CD4-positive, alpha-beta T cell treated with Interleukin-17A for 4 hours (primary cell): Measurements from ENCODE around the gene TNFRSF6B.

Experiments
- DNase-seq: peaks from one replicate; pipeline ENCODE4 v3.0.0-alpha.2; 2020; ENCODE audit warnings: mixed read lengths

TNFRSF6B gene

DNA sequence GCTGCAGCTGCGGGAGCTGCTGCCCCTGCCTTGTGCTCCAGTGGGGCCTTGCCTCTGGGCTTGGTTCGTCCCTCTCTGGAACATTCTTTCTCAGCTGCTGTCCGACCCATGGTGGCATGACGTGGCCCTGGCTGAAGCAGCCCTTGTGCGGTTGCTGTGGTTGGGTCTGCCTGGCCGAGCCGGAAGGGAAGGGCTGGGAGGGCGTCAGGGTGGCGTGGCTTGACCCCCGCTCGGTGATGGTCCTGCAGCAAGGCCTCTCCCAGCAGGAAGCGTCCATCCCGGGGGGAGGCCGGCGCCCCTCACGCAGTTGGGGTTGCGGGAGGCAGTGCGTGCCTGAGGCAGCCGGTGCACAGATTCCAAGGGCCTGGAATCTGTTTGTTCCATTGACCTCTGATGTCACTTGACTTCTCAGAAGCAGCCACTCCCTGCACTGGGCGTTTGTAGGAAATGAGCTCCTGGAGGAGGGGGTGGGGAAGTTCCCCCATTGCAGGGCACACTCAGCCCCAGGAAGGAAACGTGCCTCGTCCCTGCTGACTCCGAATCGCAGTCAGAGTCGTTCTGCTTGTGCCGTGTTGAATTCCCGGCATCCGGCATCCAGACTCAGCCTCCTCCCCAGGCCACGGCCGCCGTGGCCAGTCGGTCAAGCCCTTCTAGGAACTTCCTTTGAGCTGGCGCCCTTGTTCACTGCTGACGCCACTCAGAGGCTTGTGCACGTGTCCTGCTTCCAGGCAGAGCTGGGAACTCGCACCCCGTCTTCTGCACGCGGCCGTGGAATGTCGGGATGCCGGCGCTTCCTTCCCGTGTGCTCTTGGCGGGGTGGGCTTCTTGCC lies 9.7 kb upstream of the TNFRSF6B start:
- peak; percentile 46 for DNase-seq

DNA sequence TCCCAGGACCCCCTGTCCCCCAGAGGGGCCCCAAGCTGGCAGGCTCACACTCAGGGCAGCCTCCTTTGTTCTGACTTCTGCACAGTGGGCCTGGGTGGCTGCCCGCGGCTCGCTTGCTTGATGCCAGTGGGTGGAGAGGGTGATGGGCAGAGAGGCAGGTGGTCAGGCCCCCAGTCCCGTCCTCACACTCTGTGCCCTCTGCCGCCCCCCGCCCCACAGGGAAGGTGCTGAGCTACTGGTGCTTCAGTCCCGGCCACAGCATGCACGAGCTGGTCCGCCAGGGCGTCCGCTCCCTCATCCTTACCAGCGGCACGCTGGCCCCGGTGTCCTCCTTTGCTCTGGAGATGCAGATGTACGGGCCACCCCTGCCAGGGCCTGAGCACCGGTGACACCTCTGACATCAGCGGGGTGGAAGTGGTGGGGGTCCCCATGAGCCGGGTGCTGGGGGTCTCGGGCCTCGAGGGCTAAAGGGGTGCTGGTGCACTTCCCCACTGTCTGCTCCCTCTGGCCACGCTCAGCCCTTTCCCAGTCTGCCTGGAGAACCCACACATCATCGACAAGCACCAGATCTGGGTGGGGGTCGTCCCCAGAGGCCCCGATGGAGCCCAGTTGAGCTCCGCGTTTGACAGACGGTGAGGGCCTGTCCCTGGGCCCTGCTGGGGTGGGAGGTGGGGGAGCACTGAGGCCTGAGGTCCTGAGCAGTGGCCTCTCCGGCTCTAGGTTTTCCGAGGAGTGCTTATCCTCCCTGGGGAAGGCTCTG lies 8.9 kb upstream of the TNFRSF6B start:
- no peak for DNase-seq

DNA sequence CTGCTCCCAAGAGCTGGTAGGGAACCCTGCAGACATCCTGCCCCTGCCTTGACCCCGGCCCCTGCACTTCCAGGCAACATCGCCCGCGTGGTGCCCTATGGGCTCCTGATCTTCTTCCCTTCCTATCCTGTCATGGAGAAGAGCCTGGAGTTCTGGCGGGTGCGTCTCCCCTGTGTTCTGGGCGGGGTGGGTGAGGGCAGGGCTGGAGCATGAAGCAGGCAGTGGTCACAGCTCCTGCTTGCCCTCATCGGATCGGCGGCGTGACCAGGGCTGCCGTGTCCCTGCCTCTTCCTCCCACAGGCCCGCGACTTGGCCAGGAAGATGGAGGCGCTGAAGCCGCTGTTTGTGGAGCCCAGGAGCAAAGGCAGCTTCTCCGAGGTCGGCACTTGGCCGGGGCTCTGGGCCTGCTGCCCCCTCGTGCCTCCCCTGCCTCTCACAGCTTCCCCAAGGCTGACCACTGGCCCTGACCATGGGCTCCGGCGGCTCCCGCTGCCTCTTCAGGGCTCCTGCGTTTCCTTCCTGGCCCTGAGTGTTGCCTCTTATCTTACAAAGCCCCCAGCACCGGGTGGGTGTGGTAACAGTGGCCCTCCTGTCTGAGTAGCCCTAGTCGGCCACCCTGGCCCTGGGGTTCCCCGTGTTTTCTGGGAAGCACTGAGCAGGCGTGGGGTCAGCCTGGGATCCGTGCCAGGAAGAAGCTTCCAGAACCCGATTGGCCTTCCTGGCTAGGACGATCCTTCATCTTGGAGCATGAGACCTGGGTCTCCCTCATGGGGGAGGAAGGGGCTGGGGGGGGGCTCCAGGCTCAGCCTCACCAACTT lies 8.0 kb upstream of the TNFRSF6B start:
- DNase-seq: no peak

DNA sequence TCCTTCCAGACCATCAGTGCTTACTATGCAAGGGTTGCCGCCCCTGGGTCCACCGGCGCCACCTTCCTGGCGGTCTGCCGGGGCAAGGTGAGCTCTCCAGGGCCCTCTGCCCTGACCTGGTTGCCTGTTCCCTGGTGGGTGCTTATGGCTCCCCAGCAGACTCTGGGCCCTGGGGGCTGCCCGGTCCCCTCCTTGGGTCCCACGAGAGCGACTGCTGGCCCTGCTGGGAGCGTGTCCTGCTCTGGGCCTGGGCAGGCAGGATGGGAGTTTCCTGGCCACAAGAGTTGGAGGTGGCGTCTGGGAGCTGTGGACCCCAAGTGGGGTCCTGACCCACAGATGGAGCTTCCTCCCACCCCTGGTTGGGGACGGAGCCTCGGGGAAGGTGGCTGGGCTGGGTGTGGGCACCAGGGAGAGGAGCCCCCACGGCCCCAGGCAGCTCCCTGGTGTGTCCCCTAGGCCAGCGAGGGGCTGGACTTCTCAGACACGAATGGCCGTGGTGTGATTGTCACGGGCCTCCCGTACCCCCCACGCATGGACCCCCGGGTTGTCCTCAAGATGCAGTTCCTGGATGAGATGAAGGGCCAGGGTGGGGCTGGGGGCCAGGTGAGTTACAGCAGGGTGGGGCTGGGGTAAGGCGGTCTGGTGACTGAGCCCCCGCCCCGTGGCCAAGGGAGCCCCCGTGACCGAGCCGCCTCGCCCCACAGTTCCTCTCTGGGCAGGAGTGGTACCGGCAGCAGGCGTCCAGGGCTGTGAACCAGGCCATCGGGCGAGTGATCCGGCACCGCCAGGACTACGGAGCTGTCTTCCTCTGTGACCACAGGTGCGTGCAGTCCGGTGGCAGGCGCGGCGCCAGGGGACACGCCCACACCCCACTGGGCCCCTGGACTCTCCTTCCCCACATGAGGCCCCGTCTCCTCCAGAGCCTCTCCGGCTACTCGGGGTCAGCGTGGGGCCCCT lies 7.1 kb upstream of the TNFRSF6B start:
- no peak for DNase-seq

DNA sequence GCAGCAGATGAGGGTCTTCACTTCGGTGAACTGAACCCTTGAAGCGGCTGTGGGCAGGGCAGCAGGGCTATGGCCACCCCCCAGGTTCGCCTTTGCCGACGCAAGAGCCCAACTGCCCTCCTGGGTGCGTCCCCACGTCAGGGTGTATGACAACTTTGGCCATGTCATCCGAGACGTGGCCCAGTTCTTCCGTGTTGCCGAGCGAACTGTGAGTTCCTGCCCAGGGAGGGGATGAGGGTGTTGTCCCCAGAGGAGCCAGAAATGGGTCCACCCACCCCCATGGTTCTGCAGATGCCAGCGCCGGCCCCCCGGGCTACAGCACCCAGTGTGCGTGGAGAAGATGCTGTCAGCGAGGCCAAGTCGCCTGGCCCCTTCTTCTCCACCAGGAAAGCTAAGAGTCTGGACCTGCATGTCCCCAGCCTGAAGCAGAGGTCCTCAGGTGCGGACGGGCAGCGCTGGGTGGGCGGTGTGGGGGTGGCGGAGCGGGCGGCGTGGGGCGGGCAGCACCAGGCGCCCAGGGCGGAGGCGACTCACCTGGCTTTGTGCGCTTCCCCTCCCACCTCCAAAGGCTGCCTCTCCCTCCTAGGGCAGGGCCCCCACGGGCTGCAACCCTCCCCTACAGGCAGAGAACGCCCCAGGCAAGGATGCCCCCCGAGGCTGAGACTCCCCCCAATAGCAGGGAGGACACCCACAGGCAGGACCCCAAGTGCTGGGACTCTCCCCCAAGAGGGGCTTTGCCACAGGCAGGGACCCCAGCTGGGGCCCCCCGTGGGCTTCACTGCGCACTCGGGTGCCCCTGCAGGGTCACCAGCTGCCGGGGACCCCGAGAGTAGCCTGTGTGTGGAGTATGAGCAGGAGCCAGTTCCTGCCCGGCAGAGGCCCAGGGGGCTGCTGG lies 6.2 kb upstream of the TNFRSF6B start:
- no peak for DNase-seq

DNA sequence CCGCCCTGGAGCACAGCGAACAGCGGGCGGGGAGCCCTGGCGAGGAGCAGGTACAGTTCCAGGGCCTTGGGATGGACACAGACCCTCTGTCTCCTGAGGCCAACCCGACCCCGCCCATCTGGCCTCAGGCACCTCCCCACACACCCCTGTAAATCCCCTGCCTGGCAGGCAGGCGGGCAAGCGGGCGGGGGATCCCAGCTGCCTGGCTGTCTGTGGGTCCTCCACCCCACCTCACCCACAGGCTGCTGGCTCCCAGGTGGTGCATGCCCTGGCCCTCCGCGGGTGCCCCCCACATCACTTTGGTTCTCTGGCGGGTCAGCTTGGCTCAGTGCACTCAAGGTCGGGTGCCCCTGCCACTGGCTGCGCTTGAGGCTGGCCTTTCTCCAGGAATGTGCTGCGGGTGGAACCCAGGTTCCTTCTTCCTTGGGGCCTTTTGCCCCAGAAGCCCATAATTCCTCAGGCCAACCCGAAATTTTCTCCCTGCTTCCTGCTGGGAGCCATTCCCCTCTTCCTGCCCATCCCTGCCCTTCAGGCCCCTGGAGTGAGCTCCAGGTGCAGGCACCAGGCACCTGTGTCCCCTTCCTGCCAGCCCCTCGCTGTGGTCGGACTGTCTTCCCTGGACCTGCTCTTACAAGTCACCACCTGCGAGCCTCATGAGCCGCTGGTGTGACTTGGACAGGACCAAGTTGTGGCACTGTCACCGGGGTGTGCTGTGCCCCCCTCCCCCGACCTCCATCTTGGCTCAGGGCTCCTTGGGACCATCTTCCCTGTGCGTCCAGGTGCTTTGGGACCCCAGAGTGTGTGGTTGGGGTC lies 5.3 kb upstream of the TNFRSF6B start:
- DNase-seq: no peak

DNA sequence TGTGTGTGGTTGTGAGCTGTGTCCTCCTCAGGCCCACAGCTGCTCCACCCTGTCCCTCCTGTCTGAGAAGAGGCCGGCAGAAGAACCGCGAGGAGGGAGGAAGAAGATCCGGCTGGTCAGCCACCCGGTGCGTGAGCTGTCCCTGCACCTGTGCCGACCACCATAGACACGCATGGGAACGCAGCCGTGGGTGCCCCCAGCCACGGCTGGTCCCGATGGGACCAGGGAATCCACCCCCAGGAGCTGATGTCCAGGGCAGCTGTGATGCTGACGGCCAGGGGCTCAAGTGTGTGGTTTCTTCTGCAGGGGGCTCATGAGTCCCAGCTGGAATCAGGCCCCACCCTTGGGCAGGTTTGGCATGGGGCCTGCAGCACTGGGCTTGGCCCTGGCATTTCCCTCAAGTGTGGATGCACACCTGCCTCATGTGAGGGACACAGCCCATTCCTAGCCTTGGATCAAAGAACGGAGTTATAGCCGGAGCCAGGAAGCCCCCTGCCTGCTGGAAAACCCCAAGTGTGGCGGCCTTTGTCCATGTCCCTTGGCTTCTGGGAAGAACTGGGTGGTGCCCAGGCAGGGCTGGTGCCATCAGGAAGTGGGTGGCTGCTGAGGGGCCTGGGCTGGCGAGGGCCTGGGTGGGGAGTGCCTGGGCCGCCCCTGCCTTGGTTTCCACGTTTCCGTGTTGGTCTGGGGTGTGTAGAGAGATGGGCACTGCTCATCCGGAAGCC lies 4.6 kb upstream of the TNFRSF6B start:
- no peak for DNase-seq

DNA sequence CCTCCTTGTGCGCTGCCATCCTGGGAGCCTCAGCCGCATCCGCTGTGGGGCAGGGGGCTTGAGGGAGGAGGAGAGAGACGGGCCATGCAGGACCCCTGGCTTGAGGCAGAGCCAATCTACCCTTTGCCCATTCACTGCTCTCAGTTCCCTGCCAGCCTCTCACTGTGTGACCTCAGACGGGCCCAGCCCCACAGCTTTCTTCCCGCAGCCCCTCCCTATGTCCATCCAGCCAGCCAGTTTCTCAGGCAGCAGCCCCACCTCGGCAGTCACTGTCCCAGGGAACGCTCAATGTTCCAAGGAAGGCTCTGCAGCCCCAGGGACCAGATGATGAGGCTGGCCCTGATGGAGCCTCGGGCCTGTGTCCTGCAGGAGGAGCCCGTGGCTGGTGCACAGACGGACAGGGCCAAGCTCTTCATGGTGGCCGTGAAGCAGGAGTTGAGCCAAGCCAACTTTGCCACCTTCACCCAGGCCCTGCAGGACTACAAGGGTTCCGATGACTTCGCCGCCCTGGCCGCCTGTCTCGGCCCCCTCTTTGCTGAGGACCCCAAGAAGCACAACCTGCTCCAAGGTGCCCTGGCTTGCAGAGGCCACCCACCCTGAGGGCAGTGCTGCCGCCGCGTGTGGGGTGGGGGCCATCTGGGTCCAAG lies 3.9 kb upstream of the TNFRSF6B start:
- no peak for DNase-seq

DNA sequence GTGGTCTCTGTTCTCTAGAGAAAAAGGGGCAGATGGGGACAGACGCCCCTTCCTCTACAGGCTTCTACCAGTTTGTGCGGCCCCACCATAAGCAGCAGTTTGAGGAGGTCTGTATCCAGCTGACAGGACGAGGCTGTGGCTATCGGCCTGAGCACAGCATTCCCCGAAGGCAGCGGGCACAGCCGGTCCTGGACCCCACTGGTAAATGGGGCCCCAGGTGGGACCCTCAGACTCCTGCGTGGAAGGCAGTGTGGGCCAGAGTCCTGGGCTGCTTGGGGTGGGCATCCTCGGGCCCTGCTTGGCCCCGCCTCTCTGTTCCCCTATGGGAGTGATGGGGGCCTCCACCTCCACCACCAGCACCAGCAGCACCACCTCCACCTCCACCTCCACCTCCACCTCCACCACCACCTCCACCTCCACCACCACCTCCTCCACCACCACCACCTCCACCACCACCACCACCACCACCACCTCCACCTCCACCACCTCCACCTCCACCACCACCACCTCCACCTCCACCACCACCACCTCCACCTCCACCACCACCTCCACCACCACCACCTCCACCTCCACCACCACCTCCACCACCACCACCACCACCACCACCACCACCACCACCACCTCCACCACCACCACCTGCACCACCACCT lies 3.2 kb upstream of the TNFRSF6B start:
- DNase-seq: no peak

DNA sequence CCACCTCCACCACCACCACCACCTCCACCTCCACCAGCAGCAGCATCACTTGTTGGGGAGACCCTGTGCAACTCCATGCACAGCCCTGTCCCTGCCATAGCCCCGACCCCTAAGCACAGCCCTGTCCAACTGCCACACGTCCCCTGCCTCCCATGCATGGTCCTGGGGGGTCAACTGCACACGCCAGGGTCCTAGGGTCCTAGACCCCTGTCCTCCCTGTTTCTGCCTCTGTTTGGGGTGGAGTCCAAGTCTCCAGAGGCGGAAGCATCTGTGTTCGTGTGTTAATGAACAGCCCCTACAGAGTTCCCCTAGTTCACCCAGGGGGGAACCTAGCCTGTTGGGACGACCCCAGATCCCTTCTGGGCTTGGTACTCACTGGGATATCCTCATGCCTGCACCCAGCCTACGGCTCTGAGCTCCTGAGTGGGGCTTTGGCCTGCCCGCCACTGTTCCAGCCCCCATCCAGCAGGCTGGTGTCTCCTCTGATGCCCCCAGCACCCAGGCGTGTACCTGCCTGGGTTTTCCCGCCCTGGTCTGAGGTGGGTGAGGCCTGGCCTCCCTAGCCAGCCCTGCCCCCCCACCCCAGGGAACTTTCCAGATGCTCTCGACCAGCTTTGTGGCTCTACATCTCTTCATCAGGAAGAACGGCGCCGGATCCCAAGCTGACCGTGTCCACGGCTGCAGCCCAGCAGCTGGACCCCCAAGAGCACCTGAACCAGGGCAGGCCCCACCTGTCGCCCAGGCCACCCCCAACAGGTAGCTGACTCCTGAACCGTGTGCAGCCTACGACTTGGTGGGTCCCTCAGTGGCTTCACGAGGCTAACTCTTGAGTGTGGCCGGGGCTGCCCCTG lies 2.5 kb upstream of the TNFRSF6B start:
- DNase-seq: no peak

DNA sequence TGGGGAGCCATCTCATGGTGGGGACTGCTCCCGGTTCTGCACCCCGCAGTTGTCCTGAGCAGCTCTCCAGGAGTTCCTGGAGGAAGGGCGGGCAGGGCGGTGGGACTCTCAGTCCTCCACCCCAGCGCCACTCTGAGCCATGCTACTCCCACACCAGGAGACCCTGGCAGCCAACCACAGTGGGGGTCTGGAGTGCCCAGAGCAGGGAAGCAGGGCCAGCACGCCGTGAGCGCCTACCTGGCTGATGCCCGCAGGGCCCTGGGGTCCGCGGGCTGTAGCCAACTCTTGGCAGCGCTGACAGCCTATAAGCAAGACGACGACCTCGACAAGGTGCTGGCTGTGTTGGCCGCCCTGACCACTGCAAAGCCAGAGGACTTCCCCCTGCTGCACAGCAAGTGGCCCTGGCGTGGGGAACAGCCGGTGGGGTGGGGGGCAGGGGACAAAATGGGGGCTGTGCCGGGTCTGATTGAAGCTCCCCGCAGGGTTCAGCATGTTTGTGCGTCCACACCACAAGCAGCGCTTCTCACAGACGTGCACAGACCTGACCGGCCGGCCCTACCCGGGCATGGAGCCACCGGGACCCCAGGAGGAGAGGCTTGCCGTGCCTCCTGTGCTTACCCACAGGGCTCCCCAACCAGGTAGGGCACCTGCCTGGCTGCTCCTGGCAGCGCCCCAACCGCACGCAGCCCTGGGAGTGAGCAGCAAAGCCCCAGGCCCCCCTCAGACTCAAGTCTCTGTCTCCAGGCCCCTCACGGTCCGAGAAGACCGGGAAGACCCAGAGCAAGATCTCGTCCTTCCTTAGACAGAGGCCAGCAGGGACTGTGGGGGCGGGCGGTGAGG lies 1.6 kb upstream of the TNFRSF6B start:
- DNase-seq: no peak

DNA sequence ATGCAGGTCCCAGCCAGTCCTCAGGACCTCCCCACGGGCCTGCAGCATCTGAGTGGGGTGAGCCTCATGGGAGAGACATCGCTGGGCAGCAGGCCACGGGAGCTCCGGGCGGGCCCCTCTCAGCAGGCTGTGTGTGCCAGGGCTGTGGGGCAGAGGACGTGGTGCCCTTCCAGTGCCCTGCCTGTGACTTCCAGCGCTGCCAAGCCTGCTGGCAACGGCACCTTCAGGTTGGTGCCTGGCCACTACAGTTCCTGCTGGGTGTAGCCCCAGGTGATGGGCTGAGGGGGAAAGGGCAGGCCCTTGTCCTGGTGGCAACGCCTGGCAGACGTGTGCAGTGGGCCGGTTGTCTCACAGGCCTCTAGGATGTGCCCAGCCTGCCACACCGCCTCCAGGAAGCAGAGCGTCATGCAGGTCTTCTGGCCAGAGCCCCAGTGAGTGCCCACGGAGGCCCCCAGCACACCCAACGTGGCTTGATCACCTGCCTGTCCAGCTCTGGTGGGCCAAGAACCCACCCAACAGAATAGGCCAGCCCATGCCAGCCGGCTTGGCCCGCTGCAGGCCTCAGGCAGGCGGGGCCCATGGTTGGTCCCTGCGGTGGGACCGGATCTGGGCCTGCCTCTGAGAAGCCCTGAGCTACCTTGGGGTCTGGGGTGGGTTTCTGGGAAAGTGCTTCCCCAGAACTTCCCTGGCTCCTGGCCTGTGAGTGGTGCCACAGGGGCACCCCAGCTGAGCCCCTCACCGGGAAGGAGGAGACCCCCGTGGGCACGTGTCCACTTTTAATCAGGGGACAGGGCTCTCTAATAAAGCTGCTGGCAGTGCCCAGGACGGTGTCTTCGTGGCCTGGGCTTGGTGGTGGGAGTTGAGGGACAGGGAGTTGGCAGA lies 787 bp upstream of the TNFRSF6B start:
- no peak for DNase-seq

DNA sequence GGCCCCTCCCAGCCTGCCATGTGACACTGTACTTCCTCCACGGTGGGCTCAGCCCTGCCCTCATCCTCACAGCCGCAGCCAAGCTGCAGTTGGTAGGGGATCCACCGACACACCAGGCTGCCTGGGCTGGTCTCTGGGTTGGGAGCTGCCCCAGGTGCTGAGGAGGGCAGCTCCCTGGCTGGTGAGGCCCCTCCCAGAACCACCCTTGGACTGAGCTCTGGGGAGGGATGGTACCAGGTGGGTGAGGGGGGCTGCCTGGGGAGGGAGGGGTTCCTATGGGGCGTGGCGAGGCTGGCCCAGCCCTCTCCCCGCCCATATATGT lies 185 bp upstream of the TNFRSF6B start:
- DNase-seq: peak; percentile 36

DNA sequence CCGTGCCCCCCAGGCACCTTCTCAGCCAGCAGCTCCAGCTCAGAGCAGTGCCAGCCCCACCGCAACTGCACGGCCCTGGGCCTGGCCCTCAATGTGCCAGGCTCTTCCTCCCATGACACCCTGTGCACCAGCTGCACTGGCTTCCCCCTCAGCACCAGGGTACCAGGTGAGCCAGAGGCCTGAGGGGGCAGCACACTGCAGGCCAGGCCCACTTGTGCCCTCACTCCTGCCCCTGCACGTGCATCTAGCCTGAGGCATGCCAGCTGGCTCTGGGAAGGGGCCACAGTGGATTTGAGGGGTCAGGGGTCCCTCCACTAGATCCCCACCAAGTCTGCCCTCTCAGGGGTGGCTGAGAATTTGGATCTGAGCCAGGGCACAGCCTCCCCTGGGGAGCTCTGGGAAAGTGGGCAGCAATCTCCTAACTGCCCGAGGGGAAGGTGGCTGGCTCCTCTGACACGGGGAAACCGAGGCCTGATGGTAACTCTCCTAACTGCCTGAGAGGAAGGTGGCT lies 960 bp downstream of the TNFRSF6B start:
- no peak for DNase-seq

DNA sequence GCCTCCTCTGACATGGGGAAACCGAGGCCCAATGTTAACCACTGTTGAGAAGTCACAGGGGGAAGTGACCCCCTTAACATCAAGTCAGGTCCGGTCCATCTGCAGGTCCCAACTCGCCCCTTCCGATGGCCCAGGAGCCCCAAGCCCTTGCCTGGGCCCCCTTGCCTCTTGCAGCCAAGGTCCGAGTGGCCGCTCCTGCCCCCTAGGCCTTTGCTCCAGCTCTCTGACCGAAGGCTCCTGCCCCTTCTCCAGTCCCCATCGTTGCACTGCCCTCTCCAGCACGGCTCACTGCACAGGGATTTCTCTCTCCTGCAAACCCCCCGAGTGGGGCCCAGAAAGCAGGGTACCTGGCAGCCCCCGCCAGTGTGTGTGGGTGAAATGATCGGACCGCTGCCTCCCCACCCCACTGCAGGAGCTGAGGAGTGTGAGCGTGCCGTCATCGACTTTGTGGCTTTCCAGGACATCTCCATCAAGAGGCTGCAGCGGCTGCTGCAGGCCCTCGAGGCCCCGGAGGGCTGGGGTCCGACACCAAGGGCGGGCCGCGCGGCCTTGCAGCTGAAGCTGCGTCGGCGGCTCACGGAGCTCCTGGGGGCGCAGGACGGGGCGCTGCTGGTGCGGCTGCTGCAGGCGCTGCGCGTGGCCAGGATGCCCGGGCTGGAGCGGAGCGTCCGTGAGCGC lies 1.6 kb downstream of the TNFRSF6B start:
- no peak for DNase-seq
